H9 (cell line): Measurements from ENCODE around the gene SORBS1. TPM values are rescaled to one million over a fixed set of nuclear protein-coding genes. Genes with fewer than 3 reads are reported as not detected.

Experiments
- DNase-seq: peaks from one replicate; pipeline ENCODE4 v3.0.0-alpha.2; 2017
- H2AFZ ChIP-seq: one replicate; pipeline ENCODE4 v1.6.1; 2013; ENCODE audit warnings: mild to moderate bottlenecking, low read length, control low read depth, moderate library complexity
- H2AK5ac ChIP-seq: 2 replicates; pipeline ENCODE4 v1.6.1; 2013; ENCODE audit warnings: low read length, control low read depth, mixed read lengths; ENCODE audit not compliant: insufficient read length
- H2BK120ac ChIP-seq: one replicate; pipeline ENCODE4 v1.6.1; 2013; ENCODE audit warnings: low read depth, mild to moderate bottlenecking, low read length, control low read depth, inconsistent platforms; ENCODE audit not compliant: poor library complexity, severe bottlenecking
- H2BK12ac ChIP-seq: 2 replicates; pipeline ENCODE4 v1.6.1; 2013; ENCODE audit warnings: low read length, control low read depth, mixed read lengths, low read depth; ENCODE audit not compliant: insufficient read length
- H2BK15ac ChIP-seq: 2 replicates; pipeline ENCODE4 v1.6.1; 2013; ENCODE audit warnings: low read depth, low read length, control low read depth
- H2BK20ac ChIP-seq: one replicate; pipeline ENCODE4 v1.6.1; 2013; ENCODE audit warnings: low read depth, mild to moderate bottlenecking, low read length, control low read depth, inconsistent platforms; ENCODE audit not compliant: poor library complexity, severe bottlenecking
- H2BK5ac ChIP-seq: 2 replicates; pipeline ENCODE4 v1.6.1; 2013; ENCODE audit warnings: low read length, control low read depth, mixed read lengths; ENCODE audit not compliant: insufficient read length
- H3K14ac ChIP-seq: 2 replicates; pipeline ENCODE4 v1.6.1; 2013; ENCODE audit warnings: low read length, control low read depth; ENCODE audit not compliant: insufficient read depth
- H3K18ac ChIP-seq: 2 replicates; pipeline ENCODE4 v1.6.1; 2013; ENCODE audit warnings: low read depth, mild to moderate bottlenecking, mixed read lengths, low read length, control low read depth; ENCODE audit not compliant: insufficient read length
- H3K23ac ChIP-seq: 2 replicates; pipeline ENCODE4 v1.6.1; 2013; ENCODE audit warnings: low read length, control low read depth, mixed read lengths, low read depth; ENCODE audit not compliant: insufficient read length
- H3K23me2 ChIP-seq: 2 replicates; pipeline ENCODE4 v1.6.1; 2013; ENCODE audit warnings: low read depth, mild to moderate bottlenecking, mixed read lengths, low read length, control low read depth; ENCODE audit not compliant: insufficient read length, poor library complexity, severe bottlenecking
- H3K27ac ChIP-seq: 2 replicates; pipeline ENCODE4 v1.5.1; 2013; ENCODE audit warnings: low read length, control low read depth, mixed read lengths, low read depth; ENCODE audit not compliant: insufficient read length
- H3K27me3 ChIP-seq: 2 replicates; pipeline ENCODE4 v1.6.1; 2013; ENCODE audit warnings: low read length, control low read depth, inconsistent platforms; ENCODE audit not compliant: insufficient read depth
- H3K4ac ChIP-seq: 2 replicates; pipeline ENCODE4 v1.6.1; 2013; ENCODE audit warnings: low read depth, mild to moderate bottlenecking, control low read depth, inconsistent platforms, low read length, moderate library complexity
- H3K4me1 ChIP-seq: 2 replicates; pipeline ENCODE4 v1.6.1; 2013; ENCODE audit warnings: low read length, control low read depth, inconsistent platforms; ENCODE audit not compliant: insufficient read depth
- H3K4me2 ChIP-seq: 2 replicates; pipeline ENCODE4 v1.6.1; 2013; ENCODE audit warnings: low read length, control low read depth, mixed read lengths; ENCODE audit not compliant: insufficient read length, insufficient read depth
- H3K56ac ChIP-seq: 2 replicates; pipeline ENCODE4 v1.6.1; 2013; ENCODE audit warnings: low read depth, mild to moderate bottlenecking, mixed read lengths, low read length, control low read depth; ENCODE audit not compliant: insufficient read length
- H3K79me1 ChIP-seq: 2 replicates; pipeline ENCODE4 v1.6.1; 2013; ENCODE audit warnings: low read depth, mild to moderate bottlenecking, moderate library complexity, low read length, control low read depth, inconsistent platforms; ENCODE audit not compliant: insufficient read depth, poor library complexity, severe bottlenecking
- H3K79me2 ChIP-seq: 2 replicates; pipeline ENCODE4 v1.6.1; 2013; ENCODE audit warnings: low read length, control low read depth, inconsistent platforms; ENCODE audit not compliant: insufficient read depth
- H3K9ac ChIP-seq: 2 replicates; pipeline ENCODE4 v1.6.1; 2013; ENCODE audit warnings: low read length, control low read depth, mixed read lengths; ENCODE audit not compliant: insufficient read length; ENCODE audit errors: extremely low read depth
- H3K9me3 ChIP-seq: one replicate; pipeline ENCODE4 v1.6.1; 2013; ENCODE audit warnings: low read depth, low read length, inconsistent platforms; ENCODE audit not compliant: control insufficient read depth
- H3T11ph ChIP-seq: one replicate; pipeline ENCODE4 v1.6.1; 2013; ENCODE audit warnings: mild to moderate bottlenecking, low read length, control low read depth, inconsistent platforms
- H4K20me1 ChIP-seq: one replicate; pipeline ENCODE4 v1.6.1; 2013; ENCODE audit not compliant: control insufficient read depth, insufficient read length, insufficient read depth
- H4K5ac ChIP-seq: 2 replicates; pipeline ENCODE4 v1.6.1; 2013; ENCODE audit warnings: low read depth, mild to moderate bottlenecking, mixed read lengths, low read length, control low read depth; ENCODE audit not compliant: insufficient read length
- H4K8ac ChIP-seq: replicated peaks from 2 replicates; pipeline ENCODE4 v1.6.1; 2013; ENCODE audit warnings: low read length, control low read depth, mixed read lengths, low read depth; ENCODE audit not compliant: insufficient read length
- H4K91ac ChIP-seq: 2 replicates; pipeline ENCODE4 v1.6.1; 2013; ENCODE audit warnings: low read depth, mild to moderate bottlenecking, moderate library complexity, mixed read lengths, low read length, control low read depth; ENCODE audit not compliant: insufficient read length
- H3K27ac Mint-ChIP-seq, 3 experiments: 2 replicates in 2 of 3; 3 replicates in 1 of 3; pipeline ENCODE4 v1.8.0; 2020 to 2021; ENCODE audit warnings: mixed read lengths in 3 of 3, mild to moderate bottlenecking in 1 of 3, moderate library complexity in 1 of 3
- H3K27me3 Mint-ChIP-seq: 2 replicates; pipeline ENCODE4 v1.8.0; 2021; ENCODE audit warnings: low read depth, mild to moderate bottlenecking, moderate library complexity, mixed read lengths
- H3K36me3 Mint-ChIP-seq, 3 experiments: 2 replicates in 2 of 3; 3 replicates in 1 of 3; pipeline ENCODE4 v1.8.0; 2020 to 2021; ENCODE audit warnings: low read depth in 3 of 3, mixed read lengths in 3 of 3; ENCODE audit not compliant: insufficient read depth in 1 of 3
- H3K4me1 Mint-ChIP-seq, 2 experiments: 2 replicates each; pipeline ENCODE4 v1.8.0; 2020; ENCODE audit warnings: mixed read lengths in 2 of 2
- H3K4me3 Mint-ChIP-seq, 2 experiments: 2 replicates in 1 of 2; 3 replicates in 1 of 2; pipeline ENCODE4 v1.8.0; 2020 to 2021; ENCODE audit warnings: mild to moderate bottlenecking in 2 of 2, mixed read lengths in 2 of 2, moderate library complexity in 1 of 2
- H3K9me3 Mint-ChIP-seq, 2 experiments: 2 replicates in 1 of 2; 3 replicates in 1 of 2; pipeline ENCODE4 v1.8.0; 2020; ENCODE audit warnings: mild to moderate bottlenecking in 2 of 2, mixed read lengths in 2 of 2, moderate library complexity in 1 of 2
- CTCF ChIP-seq: fragments of 200-600 bp; sonication (generic); conservative IDR thresholded peaks from 3 replicates; pipeline ENCODE4 v1.8.0; 2021; ENCODE audit warnings: antibody characterized with exemption, mild to moderate bottlenecking
- WGBS: extraction: QIAGEN DNeasy Blood & Tissue Kit; methylation state at CpG from one replicate; pipeline ENCODE4 v1.1.7; 2013; ENCODE audit warnings: missing lambda C conversion rate, low lambda C conversion rate, mixed read lengths; ENCODE audit not compliant: insufficient read length; ENCODE audit errors: extremely low coverage; 5-methylcytosine and 5-hydroxymethylcytosine counted together
- total RNA-seq: library from RNA; stranded (reverse); gene quantifications from 2 replicates; pipeline ENCODE4 v1.2.1, GENCODE V29; 2021

SORBS1 gene
- total RNA-seq, 1 experiment from 2014 or later: 24.3 TPM

GRCh38 chr10:95275726-95276366 lies 285.3 kb downstream of the SORBS1 start:
- Histone ChIP-seq H2BK12ac (no peak overlapping the region), H2BK5ac (no peak overlapping the region), H3K4ac (no peak overlapping the region), H3K9ac (no peak overlapping the region), H3K4me2 (no peak overlapping the region), H3K79me2 (peaks cover 19% of the 10 kb centered on the region; the same call in 1 of the 2 replicates), H2BK15ac (no peak overlapping the region), H3K56ac (no peak overlapping the region), H2BK120ac (no peak overlapping the region), H3K79me1 (peaks cover 4% of the 10 kb centered on the region), H3K23ac (no peak overlapping the region), H4K8ac (no peak overlapping the region), H4K91ac (no peak overlapping the region), H3K14ac (no peak overlapping the region), H3K4me1 (peaks cover 2% of the 10 kb centered on the region; the same call in 1 of the 2 replicates), H3K18ac (no peak overlapping the region), H2AFZ (no peak overlapping the region), H3K27ac (no peak overlapping the region), H3K27me3 (no peaks in the 10 kb centered on the region), H2AK5ac (no peak overlapping the region), H3K9me3 (no peaks in the 10 kb centered on the region), H3K23me2 (no peaks in the 10 kb centered on the region), H4K20me1 (no peaks in the 10 kb centered on the region), H2BK20ac (no peak overlapping the region), H4K5ac (no peak overlapping the region), H3T11ph (no peak overlapping the region)
- no peaks in the 10 kb centered on the region for H3K27me3 Mint-ChIP-seq
- no peak for TF ChIP-seq CTCF
- no peak overlapping the region for H3K27ac Mint-ChIP-seq
- no CpG with 5 or more reads among the region's 1 CpG for WGBS
- peaks cover 47 to 50% of the 10 kb centered on the region in 2 experiments for H3K4me1 Mint-ChIP-seq
- peaks cover 0 to 14% (median 11%) of the 10 kb centered on the region in 3 experiments; a peak in 3 of 7 replicates for H3K36me3 Mint-ChIP-seq
- no peak overlapping the region for H3K4me3 Mint-ChIP-seq
- DNase-seq: no peak
- no peaks in the 10 kb centered on the region for H3K9me3 Mint-ChIP-seq
